22Rv1 (cell line): Measurements from ENCODE around the gene EPN2.

Experiments
- ZFX ChIP-seq: fragments of 450-650 bp; IDR thresholded peaks from 2 replicates; pipeline ENCODE4 v1.6.1; 2017; ENCODE audit warnings: antibody characterized with exemption, borderline replicate concordance
- TF ChIP-seq, protein P1 (sequence below): fragments of 450-650 bp; IDR thresholded peaks from 2 replicates; pipeline ENCODE4 v1.5.1; 2017; ENCODE audit warnings: mild to moderate bottlenecking

DNA sequence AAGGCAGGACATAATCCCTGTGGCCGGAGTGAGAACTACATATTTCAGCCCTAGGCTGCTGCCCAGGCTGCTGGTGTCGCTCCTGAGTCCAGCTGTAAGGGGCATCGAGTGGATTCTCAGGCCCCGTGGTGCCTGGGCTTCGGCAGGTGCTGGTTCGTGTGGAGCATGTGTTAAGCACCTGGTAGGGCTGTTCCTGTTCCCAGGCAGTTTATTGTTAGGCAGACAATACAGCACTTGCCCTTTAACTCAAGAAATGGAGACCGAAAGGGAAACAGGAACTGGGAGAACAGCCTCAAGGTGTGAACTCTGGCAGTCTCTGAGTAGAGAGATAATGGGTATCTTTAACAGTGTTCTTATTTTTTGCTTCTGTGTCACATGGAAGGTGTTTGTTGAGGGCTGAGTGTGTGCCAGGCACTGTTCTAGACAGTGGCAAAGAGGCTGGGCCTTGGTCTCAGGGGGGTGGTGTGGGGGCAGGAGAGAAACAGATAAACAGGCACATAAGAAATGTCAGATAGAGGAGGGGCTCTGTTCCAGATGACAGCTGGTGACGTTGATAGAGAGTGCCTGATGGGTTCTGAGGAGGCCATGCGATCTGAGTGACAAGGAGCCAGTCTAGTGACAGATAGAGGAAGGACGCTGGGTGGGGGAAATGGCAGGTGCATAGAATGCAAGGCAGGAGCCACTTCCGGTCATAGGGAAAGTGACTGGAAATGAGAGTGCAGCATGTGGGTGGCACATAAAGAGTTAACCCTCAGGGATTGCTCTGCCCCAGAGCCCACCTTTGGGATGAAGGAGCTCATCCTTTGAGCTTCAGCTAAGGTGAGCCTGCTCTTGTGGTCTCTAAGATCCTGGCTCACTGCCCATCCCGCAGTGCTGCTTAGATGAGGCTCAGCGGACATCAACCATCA, 33.8 kb downstream of the EPN2 start:
- TF ChIP-seq, protein P1, sequence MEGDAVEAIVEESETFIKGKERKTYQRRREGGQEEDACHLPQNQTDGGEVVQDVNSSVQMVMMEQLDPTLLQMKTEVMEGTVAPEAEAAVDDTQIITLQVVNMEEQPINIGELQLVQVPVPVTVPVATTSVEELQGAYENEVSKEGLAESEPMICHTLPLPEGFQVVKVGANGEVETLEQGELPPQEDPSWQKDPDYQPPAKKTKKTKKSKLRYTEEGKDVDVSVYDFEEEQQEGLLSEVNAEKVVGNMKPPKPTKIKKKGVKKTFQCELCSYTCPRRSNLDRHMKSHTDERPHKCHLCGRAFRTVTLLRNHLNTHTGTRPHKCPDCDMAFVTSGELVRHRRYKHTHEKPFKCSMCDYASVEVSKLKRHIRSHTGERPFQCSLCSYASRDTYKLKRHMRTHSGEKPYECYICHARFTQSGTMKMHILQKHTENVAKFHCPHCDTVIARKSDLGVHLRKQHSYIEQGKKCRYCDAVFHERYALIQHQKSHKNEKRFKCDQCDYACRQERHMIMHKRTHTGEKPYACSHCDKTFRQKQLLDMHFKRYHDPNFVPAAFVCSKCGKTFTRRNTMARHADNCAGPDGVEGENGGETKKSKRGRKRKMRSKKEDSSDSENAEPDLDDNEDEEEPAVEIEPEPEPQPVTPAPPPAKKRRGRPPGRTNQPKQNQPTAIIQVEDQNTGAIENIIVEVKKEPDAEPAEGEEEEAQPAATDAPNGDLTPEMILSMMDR, result no peak
- TF ChIP-seq ZFX, result no peak
